GM18498 (cell line): ENCODE data around the gene ALCAM.
"Not testable (repeated sequence)": the region's sequence is repeated elsewhere in the genome, so short reads cannot be mapped to it uniquely, and the experiment has no call there.

Experiments
- ATAC-seq: cut with Tn5 transposase; IDR thresholded peaks from one replicate; pipeline ENCODE4 v1.9.1; 2021; ENCODE audit warnings: mild to moderate bottlenecking, moderate library complexity; ENCODE audit not compliant: unreplicated experiment

Gene ALCAM

GRCh38 chr3:105572501-105572900 is 205.8 kb downstream of the ALCAM start:
- no peak for ATAC-seq

- no peak for ATAC-seq
These were observed 212.7 kb downstream of the ALCAM start for GRCh38 chr3:105579439-105579838.

GRCh38 chr3:105580296-105580965 is 213.7 kb downstream of the ALCAM start:
- ATAC-seq: no peak

- no peak for ATAC-seq
These were observed 215.3 kb downstream of the ALCAM start for GRCh38 chr3:105582015-105582414.

GRCh38 chr3:105584003-105584790 is 217.5 kb downstream of the ALCAM start:
- ATAC-seq: no peak

- no peak for ATAC-seq
These were observed 226.6 kb downstream of the ALCAM start for GRCh38 chr3:105593315-105593714.

GRCh38 chr3:105594219-105594618 is 227.5 kb downstream of the ALCAM start:
- no peak for ATAC-seq

- ATAC-seq: no peak
These were observed 231.5 kb downstream of the ALCAM start for GRCh38 chr3:105598042-105598796.

- no peak for ATAC-seq
These were observed 232.6 kb downstream of the ALCAM start for GRCh38 chr3:105599350-105599749.

- ATAC-seq: not testable (repeated sequence)
These were observed 235.0 kb downstream of the ALCAM start for GRCh38 chr3:105601756-105602155.

- not testable (repeated sequence) for ATAC-seq
These were observed 235.6 kb downstream of the ALCAM start for GRCh38 chr3:105602286-105602685.

GRCh38 chr3:105603516-105603915 is 236.8 kb downstream of the ALCAM start:
- not testable (repeated sequence) for ATAC-seq

- no peak for ATAC-seq
These were observed 239.3 kb downstream of the ALCAM start for GRCh38 chr3:105606016-105606415.

- ATAC-seq: no peak
These were observed 241.9 kb downstream of the ALCAM start for GRCh38 chr3:105608623-105609022.

GRCh38 chr3:105610473-105610872 is 243.8 kb downstream of the ALCAM start:
- no peak for ATAC-seq

GRCh38 chr3:105611304-105612192 is 244.8 kb downstream of the ALCAM start:
- ATAC-seq: no peak

GRCh38 chr3:105613120-105613519 is 246.4 kb downstream of the ALCAM start:
- no peak for ATAC-seq

GRCh38 chr3:105614288-105615030 is 247.8 kb downstream of the ALCAM start:
- no peak for ATAC-seq

GRCh38 chr3:105615814-105616213 is 249.1 kb downstream of the ALCAM start:
- no peak for ATAC-seq
